HG03521 (cell line): ENCODE measurements around the gene FUT3.
"Not testable (repeated sequence)": the region's sequence is repeated elsewhere in the genome, so short reads cannot be mapped to it uniquely, and the experiment has no call there.

ENCODE experiments used
- ATAC-seq: cut with Tn5 transposase; IDR thresholded peaks from one replicate; pipeline ENCODE4 v1.9.1; 2021; ENCODE audit warnings: mild to moderate bottlenecking, moderate library complexity; ENCODE audit not compliant: unreplicated experiment

Gene FUT3

DNA sequence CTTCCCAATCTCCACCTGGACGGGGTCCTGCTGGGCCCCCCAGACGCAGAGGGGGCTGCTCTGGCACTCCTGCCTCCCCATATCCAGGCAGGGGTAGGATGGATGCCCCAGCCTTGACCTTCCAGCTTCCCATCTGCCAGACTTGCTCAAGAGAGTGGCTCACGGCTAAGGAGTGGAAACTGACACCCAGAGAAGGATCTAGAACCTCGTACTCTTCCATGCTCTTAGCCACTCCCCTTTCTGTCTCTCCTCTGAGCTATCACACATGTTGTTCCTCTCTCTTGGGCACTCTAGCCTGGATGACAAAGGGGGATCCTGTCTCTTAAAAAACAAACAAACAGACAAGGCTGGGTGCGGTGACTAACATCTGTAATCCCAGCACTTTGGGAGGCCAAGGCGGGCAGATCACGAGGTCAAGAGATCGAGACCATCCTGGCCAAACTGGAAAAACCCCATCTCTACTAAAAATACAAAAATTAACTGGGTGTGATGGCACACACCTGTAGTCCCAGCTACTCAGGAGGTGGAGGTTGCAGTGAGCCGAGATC lies 31.2 kb upstream of the FUT3 start:
- ATAC-seq, result no peak

DNA sequence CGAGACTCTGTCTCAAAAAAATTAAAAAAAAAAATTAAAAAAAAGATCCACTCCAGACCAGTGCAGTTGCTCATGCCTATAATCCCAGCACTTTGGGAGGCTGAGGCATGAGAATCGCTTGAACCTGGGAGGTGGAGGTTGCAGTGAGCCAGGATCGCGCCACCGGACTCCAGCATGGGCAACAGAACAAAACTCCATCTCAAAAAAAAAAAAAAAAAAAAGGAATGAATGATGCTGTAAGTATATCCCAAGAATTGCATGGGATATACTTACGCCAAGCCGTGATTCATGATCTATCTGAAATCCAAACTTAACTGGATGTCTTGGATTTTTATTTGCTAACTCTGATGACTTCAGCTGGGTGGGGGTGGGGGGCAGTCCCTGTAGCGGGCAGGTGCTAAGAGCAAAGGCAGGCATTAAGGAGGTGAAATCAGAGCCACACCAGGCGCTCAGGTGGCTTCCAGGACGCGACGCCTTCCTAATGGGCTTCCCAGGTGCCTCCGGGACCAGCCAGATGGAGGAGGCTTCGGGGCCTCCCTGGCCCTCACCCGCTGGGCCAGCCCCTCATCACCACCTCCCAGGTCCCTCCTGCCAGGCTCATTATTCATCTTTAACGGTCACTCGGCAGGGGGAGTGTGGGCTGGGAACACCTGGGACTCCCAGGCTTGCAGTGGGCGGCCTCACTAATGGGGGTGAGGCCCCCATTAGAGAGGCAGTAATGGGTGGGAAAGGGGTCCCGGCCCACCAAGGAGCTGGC lies 30.5 kb upstream of the FUT3 start:
- no peak for ATAC-seq

GRCh38 chr19:5880604-5881078 lies 29.4 kb upstream of the FUT3 start:
- no peak for ATAC-seq

- no peak for ATAC-seq
Measured at GRCh38 chr19:5880196-5880595, 28.9 kb upstream of the FUT3 start.

GRCh38 chr19:5877882-5878281 lies 26.6 kb upstream of the FUT3 start:
- ATAC-seq, result no peak

GRCh38 chr19:5877427-5877826 lies 26.2 kb upstream of the FUT3 start:
- ATAC-seq, result no peak

- ATAC-seq, result not testable (repeated sequence)
Measured at GRCh38 chr19:5874496-5874895, 23.2 kb upstream of the FUT3 start.

DNA sequence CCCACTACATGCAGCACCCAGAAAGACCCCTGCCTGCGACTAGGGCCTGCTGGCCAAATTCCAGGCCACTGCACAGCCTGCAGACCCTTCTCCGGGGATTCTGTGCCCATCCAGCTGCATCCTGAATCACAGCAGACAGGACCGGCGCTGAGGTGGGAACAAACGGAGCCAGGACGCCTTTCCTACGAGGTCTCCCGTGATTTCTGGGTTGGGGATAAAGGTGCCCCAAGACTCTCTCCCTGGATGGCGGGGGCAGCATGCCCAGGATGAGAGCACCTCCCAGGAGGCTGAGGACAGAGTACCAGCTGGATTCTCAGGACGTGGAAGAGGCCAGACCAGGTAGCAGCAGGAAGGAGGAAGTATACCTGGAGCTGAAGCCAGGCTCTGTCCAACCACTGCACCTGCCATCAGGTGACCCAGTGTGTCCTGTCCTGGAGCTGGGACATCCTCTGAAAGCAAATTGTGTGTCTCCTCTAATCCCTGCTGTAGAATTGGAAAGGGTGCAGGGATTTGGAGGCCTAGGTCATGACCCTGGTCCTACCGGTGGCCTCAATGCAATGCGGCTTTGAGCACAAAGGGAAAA lies 22.5 kb upstream of the FUT3 start:
- no peak for ATAC-seq

DNA sequence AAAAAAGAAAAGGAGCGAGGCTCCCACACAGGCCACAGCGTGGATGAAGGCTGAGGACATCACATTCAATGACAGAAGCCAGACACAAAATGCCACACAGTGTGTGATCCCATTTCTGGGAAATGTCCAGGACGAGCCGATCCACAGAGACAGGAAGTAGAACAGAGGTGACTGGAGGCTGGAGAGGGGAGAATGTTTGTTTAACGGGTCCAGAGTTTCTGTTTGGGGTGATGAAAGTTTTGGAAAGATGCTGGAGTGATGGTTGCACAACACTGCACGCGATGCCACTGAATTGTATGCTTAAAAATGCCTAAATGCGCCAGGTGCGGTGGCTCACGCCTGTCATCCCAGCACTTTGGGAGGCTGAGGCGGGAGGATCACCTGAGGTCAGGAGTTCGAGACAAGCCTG lies 19.7 kb upstream of the FUT3 start:
- ATAC-seq, result no peak

- no peak for ATAC-seq
Measured at GRCh38 chr19:5867201-5868136, 16.2 kb upstream of the FUT3 start.

DNA sequence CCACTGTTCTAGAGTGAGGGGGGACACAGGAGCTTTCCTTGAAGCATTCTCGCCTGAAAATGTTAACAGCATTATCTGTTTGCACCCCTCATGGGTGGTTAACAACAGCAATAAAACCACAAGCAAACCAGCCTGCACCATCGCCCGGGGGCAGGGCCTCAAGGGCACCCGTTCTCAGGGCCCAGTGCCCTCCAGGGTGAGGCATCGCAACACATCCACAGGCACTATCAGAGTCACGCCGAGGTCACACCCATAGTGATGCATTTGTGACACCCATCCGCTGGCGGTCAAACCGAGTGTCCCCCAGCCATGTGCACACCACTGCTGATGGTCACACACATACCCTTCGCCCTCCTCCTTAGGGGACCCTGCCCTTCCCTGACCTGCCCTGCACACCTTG lies 14.5 kb upstream of the FUT3 start:
- ATAC-seq, result no peak

- ATAC-seq, result no peak
Measured at GRCh38 chr19:5864725-5865486, 13.7 kb upstream of the FUT3 start.

- no peak for ATAC-seq
Measured at GRCh38 chr19:5864013-5864720, 12.9 kb upstream of the FUT3 start.

DNA sequence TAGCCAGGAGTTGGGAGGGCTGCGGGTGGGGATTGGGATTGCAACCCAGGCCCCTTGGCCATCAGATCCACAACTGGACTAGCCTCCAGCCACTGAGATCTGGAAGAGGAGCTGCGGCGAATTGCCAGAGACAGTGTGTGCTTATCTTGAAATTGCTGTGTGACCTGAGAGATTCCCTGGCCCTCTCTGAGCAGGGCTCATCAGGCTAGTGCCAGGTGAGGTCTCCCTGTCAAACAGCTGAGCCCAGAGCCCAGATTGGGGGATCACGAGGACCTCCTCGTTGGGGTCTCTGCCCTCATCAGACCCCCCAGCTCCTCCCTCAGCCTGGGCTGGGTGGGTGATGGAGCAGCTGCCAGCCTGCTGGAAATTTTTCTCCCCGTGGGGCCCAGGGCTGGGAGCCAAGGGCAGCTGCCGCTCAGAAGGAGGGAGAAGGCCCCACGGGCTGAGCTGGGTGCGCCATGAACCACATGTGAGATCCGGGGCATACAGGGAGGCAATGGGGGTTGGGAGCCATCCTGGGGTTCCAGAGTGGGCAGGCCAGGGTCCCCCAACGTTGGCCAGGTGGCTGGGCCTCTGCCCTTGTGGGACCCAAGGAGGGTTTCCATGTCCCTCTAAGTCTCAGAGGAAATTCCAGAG lies 11.9 kb upstream of the FUT3 start:
- ATAC-seq, result no peak

GRCh38 chr19:5857203-5858081 lies 6.2 kb upstream of the FUT3 start:
- no peak for ATAC-seq

- ATAC-seq, result not testable (repeated sequence)
Measured at GRCh38 chr19:5855151-5855550, 3.9 kb upstream of the FUT3 start.

- ATAC-seq, result not testable (repeated sequence)
Measured at GRCh38 chr19:5854121-5854520, 2.9 kb upstream of the FUT3 start.

DNA sequence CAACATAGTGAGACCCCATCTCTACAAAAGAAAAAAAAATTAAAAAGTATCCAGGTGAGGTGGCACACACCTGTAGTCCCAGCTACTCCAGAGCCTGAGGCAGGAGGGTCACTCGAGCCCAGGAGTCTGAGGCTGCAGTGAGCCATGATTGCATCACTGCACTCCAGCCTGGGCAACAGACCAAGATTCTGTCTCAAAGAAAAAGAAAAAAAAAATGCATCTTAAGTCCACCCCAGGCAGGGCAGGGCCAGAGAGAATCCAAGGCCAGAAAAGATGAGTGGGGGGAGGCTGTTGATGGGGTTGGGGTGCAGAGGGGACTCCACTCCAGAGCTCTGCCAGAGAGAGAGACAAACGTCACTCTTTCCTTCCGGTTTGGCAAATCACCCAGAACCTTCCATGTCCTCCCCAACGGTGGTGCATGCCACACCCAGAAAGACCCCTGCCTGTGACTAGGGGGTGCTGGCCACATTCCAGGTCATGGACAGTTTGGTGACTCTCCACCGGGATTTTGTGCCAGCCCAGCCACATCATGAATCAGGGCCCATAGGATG lies 431 bp downstream of the FUT3 start:
- no peak for ATAC-seq
